GM12872 (cell line): ENCODE results near the gene PTPRN2.

Experiments
- TF ChIP-seq, protein P1 (sequence below): IDR thresholded peaks from 3 replicates; pipeline ENCODE4 v1.5.1; 2011; ENCODE audit warnings: low read depth, mild to moderate bottlenecking, low read length, moderate library complexity; ENCODE audit not compliant: insufficient read depth

The PTPRN2 gene

DNA sequence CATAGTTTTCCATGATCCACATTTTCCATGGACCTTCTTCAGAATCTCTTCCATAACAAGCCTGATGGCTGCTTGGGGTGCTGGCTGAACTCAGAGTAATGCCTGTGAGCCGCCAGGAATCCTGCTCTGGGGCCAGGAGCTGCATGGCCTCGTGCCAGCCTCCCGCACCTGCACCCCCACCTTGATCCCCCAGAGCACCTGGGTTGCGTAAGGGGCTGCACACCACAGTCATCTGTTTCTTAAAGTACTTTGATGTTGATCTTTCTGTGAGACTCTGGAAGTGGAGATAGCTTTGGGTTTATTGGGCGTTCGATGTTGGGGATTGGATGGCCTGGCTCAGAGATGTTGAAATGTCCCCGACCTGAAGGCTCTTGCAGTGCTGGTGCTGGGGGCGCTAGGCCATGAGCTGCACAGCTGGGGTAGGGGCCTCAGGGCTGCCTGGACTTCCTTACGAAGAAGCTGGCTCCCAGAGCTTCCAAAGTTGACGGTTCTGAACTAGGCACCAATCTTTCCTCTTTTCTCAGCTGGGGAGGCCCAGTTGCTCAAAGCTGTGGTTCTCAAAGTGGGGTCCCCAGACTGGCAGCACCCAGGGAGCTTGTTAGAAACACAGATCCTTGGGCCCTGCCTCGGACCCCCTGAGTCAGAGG lies 716.9 kb downstream of the PTPRN2 start:
- TF ChIP-seq, protein P1, sequence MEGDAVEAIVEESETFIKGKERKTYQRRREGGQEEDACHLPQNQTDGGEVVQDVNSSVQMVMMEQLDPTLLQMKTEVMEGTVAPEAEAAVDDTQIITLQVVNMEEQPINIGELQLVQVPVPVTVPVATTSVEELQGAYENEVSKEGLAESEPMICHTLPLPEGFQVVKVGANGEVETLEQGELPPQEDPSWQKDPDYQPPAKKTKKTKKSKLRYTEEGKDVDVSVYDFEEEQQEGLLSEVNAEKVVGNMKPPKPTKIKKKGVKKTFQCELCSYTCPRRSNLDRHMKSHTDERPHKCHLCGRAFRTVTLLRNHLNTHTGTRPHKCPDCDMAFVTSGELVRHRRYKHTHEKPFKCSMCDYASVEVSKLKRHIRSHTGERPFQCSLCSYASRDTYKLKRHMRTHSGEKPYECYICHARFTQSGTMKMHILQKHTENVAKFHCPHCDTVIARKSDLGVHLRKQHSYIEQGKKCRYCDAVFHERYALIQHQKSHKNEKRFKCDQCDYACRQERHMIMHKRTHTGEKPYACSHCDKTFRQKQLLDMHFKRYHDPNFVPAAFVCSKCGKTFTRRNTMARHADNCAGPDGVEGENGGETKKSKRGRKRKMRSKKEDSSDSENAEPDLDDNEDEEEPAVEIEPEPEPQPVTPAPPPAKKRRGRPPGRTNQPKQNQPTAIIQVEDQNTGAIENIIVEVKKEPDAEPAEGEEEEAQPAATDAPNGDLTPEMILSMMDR: no peak

GRCh38 chr7:157869793-157870192 lies 717.8 kb downstream of the PTPRN2 start:
- TF ChIP-seq, protein P1: no peak

DNA sequence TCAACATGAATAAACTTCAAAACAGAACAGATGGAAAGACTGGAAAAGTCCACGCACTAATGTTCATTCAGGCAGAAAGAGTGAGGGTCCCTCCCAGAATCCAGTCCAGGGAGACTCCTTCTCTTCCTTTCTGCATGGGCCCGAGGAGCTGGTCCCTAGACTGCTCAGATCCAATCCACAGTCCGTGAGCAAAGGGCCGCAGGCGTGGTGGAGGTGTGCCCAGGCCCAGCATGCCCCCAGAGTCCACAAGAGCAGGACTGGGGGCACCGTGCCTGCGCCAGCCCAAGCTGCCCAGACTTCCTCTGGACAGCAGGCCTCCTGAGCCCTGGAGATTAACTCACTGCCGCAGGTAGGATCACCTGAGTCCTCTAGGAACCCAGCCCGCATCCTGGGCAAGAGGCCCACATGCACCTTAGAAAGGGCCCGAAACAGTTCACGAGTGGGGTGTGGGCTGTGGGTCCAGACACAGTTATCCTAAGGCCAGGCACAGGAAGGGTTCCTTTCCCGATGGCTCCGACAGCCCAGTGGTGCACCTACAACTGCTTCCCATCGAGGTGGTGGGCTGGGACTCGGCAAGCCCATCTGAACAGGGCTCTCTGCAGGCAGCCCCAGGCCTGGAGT lies 719.8 kb downstream of the PTPRN2 start:
- TF ChIP-seq, protein P1: no peak

GRCh38 chr7:157866336-157866924 lies 721.2 kb downstream of the PTPRN2 start:
- TF ChIP-seq, protein P1: no peak

GRCh38 chr7:157865351-157866165 lies 722.1 kb downstream of the PTPRN2 start:
- TF ChIP-seq, protein P1: no peak

- TF ChIP-seq, protein P1: no peak
Measured at GRCh38 chr7:157864911-157865310, 722.7 kb downstream of the PTPRN2 start.
